Thoracic aorta (tissue), 2 donors: ENCODE measurements around the gene APC2. TPM values are rescaled to one million over a fixed set of nuclear protein-coding genes. Genes with fewer than 3 reads are reported as not detected.
A peak's percentile ranks its signal among the peaks of the same experiment; 100 is the strongest.

Experiments used
- ATAC-seq: fragments of 150-250 bp; one replicate; pipeline ENCODE4 v1.8.0; 2017; ENCODE audit warnings: low read depth; ENCODE audit not compliant: insufficient number of reproducible peaks, low FRiP score
- DNase-seq: peaks from one replicate; pipeline ENCODE4 v3.0.0-alpha.2; 2020; ENCODE audit warnings: low spot score
- H3K27ac ChIP-seq, 2 donors: fragments of 200-600 bp; sonication (generic); 1 replicate in 1 of 2; 2 replicates in 1 of 2; pipeline ENCODE4 v1.5.1; 2016; ENCODE audit warnings: mild to moderate bottlenecking in 2 of 2, moderate library complexity in 2 of 2
- H3K27me3 ChIP-seq: fragments of 200-600 bp; sonication (generic); replicated peaks from 2 replicates; pipeline ENCODE4 v1.6.0; 2016; ENCODE audit warnings: mild to moderate bottlenecking; ENCODE audit not compliant: insufficient read depth
- H3K36me3 ChIP-seq: fragments of 200-600 bp; sonication (generic); one replicate; pipeline ENCODE4 v1.5.1; 2016
- H3K4me1 ChIP-seq, 2 donors: fragments of 200-600 bp; sonication (generic); 1 replicate in 1 of 2; 2 replicates in 1 of 2; pipeline versions ENCODE4 v1.5.1 to v1.6.0; 2016; ENCODE audit warnings: low read depth in 2 of 2, mild to moderate bottlenecking in 1 of 2; ENCODE audit not compliant: control insufficient read depth in 1 of 2
- H3K4me3 ChIP-seq: fragments of 200-600 bp; sonication (generic); 2 replicates; pipeline ENCODE4 v1.5.1; 2016; ENCODE audit warnings: mild to moderate bottlenecking
- H3K9me3 ChIP-seq: fragments of 200-600 bp; sonication (generic); 2 replicates; pipeline ENCODE4 v1.5.1; 2016
- total RNA-seq, 2 donors: library from RNA; depleted of rRNA; stranded (reverse); fragments of >200 nt; gene quantifications; one replicate each; pipeline versions ENCODE4 v1.1.0 to v1.2.3, GENCODE V29; 2016
- TF ChIP-seq, protein P1 (sequence below): fragments of 200-600 bp; sonication (generic); IDR thresholded peaks from one replicate; pipeline ENCODE4 v1.5.1; 2019; ENCODE audit warnings: antibody characterized with exemption

Gene APC2
- total RNA-seq, 2 donors from 2014 or later = 0.41 to 0.78 TPM

DNA sequence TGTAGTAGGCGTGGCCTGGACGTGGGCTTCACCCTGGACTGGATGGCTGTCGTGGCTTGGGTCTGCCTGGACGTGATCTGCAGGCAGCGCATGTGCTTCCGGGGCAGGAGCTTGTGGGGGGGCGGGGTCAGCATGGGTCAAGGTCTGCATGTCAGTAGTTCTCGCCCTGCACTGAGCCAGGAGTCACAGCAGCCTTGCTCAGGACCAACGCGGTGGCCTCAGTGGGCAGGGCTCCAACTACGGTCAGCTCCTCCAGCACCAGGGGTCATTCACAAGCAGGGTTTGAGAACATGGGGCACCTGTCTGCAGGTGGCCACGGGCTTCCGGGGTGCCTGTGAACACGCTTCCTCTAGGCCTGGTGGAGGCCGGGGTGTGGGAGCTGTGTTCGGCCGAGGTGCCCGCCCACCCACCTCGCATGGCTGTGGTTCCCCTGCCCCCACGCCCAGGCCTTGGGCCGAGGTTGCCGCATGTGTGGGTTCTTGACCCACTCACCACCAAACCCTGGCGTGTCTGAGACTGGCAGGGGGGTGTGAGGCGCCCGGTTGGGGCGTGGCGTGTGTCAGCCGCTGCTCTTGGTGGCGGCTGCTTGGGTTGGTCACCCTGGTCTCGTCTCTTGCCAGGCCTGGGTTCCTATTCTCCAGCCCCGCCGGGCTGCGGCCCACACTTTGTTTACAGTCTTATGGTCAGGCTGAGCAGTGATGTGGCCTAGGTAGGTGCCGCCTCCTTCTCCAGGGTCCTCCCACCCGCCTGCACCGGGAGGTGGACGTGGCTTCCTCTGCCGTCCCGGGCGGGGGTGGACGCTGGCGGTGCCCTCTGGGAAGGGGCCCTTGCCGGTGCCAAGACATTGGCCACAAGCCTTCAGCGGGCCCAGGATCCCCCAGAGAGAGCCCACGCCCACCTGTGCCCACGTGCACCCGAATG lies 16.5 kb upstream of the APC2 start:
- DNase-seq (no peak), ATAC-seq (no peak)
- Histone ChIP-seq H3K4me1 (peaks cover 0 to 5% of the 10 kb centered on the region in 2 donors), H3K9me3 (no peaks in the 10 kb centered on the region), H3K27me3 (no peaks in the 10 kb centered on the region), H3K36me3 (peaks cover 53% of the 10 kb centered on the region), H3K27ac (no peak overlapping the region), H3K4me3 (no peak overlapping the region)
- TF ChIP-seq, protein P1, sequence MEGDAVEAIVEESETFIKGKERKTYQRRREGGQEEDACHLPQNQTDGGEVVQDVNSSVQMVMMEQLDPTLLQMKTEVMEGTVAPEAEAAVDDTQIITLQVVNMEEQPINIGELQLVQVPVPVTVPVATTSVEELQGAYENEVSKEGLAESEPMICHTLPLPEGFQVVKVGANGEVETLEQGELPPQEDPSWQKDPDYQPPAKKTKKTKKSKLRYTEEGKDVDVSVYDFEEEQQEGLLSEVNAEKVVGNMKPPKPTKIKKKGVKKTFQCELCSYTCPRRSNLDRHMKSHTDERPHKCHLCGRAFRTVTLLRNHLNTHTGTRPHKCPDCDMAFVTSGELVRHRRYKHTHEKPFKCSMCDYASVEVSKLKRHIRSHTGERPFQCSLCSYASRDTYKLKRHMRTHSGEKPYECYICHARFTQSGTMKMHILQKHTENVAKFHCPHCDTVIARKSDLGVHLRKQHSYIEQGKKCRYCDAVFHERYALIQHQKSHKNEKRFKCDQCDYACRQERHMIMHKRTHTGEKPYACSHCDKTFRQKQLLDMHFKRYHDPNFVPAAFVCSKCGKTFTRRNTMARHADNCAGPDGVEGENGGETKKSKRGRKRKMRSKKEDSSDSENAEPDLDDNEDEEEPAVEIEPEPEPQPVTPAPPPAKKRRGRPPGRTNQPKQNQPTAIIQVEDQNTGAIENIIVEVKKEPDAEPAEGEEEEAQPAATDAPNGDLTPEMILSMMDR = no peak

DNA sequence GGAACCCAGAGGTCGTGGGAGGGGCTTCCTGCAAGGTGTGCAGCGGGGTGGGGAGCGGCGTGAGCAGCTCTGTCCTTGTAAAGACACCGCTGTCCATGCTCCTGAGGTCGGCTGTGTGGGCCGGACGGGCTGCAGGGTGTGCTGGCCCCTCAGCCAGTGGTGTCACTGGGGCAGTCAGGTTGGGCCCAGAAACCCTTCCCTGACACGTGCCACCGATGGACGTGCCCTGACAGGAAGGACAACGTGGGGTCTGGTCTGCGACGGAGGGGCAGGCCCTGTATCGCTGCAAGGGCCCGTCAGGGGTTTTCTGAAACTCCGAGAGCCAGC lies 15.9 kb upstream of the APC2 start:
- Histone ChIP-seq H3K9me3 (no peaks in the 10 kb centered on the region), H3K4me1 (peaks cover 1 to 6% of the 10 kb centered on the region in 2 donors), H3K36me3 (peaks cover 46% of the 10 kb centered on the region), H3K27me3 (no peaks in the 10 kb centered on the region), H3K27ac (no peak overlapping the region), H3K4me3 (no peak overlapping the region)
- no peak for DNase-seq
- TF ChIP-seq, protein P1 = no peak
- ATAC-seq = no peak

DNA sequence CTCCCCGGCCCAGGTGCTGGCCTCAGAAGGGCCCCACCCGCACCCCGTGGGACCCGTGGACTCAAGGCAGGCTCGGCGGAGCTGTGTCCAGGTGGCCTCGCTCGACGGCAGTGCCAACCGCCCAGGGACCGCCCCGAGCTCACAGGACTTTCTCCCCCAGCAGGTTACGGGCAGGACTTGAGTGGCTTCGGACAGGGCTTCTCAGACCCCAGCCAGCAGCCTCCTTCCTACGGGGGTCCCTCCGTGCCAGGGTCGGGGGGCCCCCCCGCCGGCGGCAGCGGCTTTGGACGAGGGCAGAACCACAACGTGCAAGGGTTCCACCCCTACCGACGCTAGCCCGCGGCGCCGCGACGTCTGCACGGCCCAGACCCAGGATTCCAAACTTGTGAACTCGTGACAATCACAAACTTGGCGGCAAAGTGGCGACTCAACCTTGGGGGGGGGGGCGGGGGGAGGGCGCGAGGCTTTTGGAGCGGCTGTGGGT lies 15.3 kb upstream of the APC2 start:
- no peaks in the 10 kb centered on the region for H3K9me3 ChIP-seq
- no peak overlapping the region for H3K27ac ChIP-seq
- ATAC-seq (no peak), DNase-seq (no peak)
- no peaks in the 10 kb centered on the region for H3K27me3 ChIP-seq
- TF ChIP-seq, protein P1 = no peak
- peaks cover 7 to 12% of the 10 kb centered on the region in 2 donors for H3K4me1 ChIP-seq
- peaks cover 40% of the 10 kb centered on the region for H3K36me3 ChIP-seq
- no peak overlapping the region for H3K4me3 ChIP-seq

- Histone ChIP-seq H3K27ac (no peak overlapping the region), H3K36me3 (peaks cover 41% of the 10 kb centered on the region), H3K4me1 (peaks cover 12 to 21% of the 10 kb centered on the region in 2 donors), H3K27me3 (no peaks in the 10 kb centered on the region), H3K4me3 (no peak overlapping the region), H3K9me3 (no peaks in the 10 kb centered on the region)
- ATAC-seq (no peak), DNase-seq (no peak)
- TF ChIP-seq, protein P1 = no peak
Observed at GRCh38 chr19:1435378-1435989, 14.4 kb upstream of the APC2 start.

DNA sequence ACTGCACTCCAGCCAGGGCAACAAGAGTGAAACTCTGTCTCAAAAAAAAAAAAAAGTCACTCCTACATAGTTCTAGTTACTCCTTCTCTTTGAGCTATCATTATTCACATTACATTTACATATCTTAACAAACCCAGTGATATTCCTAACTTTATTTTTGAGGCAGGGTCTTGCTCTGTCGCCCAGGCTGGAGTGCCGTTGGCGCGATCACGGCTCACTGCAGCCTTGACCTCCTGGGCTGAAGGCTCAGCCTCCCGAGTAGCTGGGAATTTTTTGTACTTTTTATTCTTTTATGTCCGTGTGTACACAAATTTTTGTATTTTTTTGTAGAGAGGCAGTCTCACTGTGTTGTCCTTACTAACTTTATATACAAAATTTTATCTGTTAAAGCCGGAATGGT lies 12.3 kb upstream of the APC2 start:
- no peaks in the 10 kb centered on the region for H3K27me3 ChIP-seq
- H3K4me1 ChIP-seq = peaks cover 12 to 22% of the 10 kb centered on the region in 2 donors
- ATAC-seq (no peak), DNase-seq (no peak)
- peaks cover 48% of the 10 kb centered on the region for H3K36me3 ChIP-seq
- TF ChIP-seq, protein P1 = no peak
- H3K4me3 ChIP-seq = peak overlapping the region; percentile 100
- H3K9me3 ChIP-seq = no peaks in the 10 kb centered on the region
- peak overlapping the region in 1 of 2 donors; percentile 87 for H3K27ac ChIP-seq
